HepG2 (cell line): Measurements from ENCODE around the gene ATG2B. TPM values are rescaled to one million over a fixed set of nuclear protein-coding genes. Genes with fewer than 3 reads are reported as not detected.

ENCODE experiments used
- ZNF572 ChIP-seq: sonication (generic); formaldehyde crosslinking; IDR thresholded peaks from 2 replicates; pipeline ENCODE4 v1.5.1; 2020; ENCODE audit warnings: mild to moderate bottlenecking, missing genetic modification reagents
- ZSCAN5A ChIP-seq: sonication (generic); formaldehyde crosslinking; IDR thresholded peaks from 2 replicates; pipeline ENCODE4 v1.8.0; 2022; ENCODE audit warnings: mild to moderate bottlenecking, missing genetic modification reagents, borderline replicate concordance
- polyA plus RNA-seq, 8 experiments: library from polyadenylated mRNA; depleted of rRNA in 3 of 8; stranded (reverse) in 7 of 8; unstranded in 1 of 8; fragments of >200 nt; fragmentation: Illumina TruSeq in 4 of 8; extraction: Trizol in 4 of 8; gene quantifications; 2 replicates each; pipeline versions ENCODE4 v1.2.1 to v1.2.3, GENCODE V29; 2011 to 2016; ENCODE audit warnings: low read depth in 4 of 8, missing spikeins in 1 of 8, mixed read lengths in 1 of 8; ENCODE audit not compliant: insufficient read depth in 1 of 8
- total RNA-seq, 5 experiments: library from RNA; depleted of rRNA; stranded (reverse); fragments of >200 nt; fragmentation: Illumina TruSeq; extraction: Trizol; gene quantifications; 2 replicates each; pipeline ENCODE4 v1.2.3, GENCODE V29; 2016; ENCODE audit warnings: low read depth in 1 of 5
- TF ChIP-seq, protein P1 (sequence below): sonication (generic); formaldehyde crosslinking; IDR thresholded peaks from 2 replicates; pipeline ENCODE4 v1.4.0; 2020; ENCODE audit warnings: missing genetic modification reagents
- TF ChIP-seq, protein P2 (sequence below): IDR thresholded peaks from 2 replicates; pipeline ENCODE4 v1.6.1; 2016; ENCODE audit warnings: mild to moderate bottlenecking

ATG2B gene
- total and polyA plus RNA-seq, 2 of the 13 experiments (the other 11 are each of a cell fraction or from before 2014, with no cell fraction given), result 7.4 to 7.5 TPM

DNA sequence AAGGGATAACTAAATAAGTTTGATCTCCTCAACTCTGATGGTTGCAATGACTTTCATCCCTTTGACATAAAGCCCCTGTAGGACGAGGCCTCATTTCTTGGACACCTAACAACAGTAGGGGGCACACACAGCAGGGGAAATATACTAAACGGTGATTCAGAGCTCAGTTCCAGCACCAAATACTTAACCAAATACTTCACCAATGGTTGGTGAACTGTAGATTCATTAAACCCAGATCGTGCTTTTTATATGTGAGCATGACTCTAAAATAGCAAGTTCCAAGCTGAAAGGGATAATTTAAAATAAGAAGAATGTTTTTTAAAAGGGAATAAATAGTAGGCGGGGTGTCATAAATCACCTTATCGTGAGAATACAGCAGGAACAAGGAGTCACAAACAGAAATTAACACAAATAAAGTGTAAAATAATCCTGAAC lies 53.2 kb downstream of the ATG2B start (continued):
- TF ChIP-seq, protein P1, sequence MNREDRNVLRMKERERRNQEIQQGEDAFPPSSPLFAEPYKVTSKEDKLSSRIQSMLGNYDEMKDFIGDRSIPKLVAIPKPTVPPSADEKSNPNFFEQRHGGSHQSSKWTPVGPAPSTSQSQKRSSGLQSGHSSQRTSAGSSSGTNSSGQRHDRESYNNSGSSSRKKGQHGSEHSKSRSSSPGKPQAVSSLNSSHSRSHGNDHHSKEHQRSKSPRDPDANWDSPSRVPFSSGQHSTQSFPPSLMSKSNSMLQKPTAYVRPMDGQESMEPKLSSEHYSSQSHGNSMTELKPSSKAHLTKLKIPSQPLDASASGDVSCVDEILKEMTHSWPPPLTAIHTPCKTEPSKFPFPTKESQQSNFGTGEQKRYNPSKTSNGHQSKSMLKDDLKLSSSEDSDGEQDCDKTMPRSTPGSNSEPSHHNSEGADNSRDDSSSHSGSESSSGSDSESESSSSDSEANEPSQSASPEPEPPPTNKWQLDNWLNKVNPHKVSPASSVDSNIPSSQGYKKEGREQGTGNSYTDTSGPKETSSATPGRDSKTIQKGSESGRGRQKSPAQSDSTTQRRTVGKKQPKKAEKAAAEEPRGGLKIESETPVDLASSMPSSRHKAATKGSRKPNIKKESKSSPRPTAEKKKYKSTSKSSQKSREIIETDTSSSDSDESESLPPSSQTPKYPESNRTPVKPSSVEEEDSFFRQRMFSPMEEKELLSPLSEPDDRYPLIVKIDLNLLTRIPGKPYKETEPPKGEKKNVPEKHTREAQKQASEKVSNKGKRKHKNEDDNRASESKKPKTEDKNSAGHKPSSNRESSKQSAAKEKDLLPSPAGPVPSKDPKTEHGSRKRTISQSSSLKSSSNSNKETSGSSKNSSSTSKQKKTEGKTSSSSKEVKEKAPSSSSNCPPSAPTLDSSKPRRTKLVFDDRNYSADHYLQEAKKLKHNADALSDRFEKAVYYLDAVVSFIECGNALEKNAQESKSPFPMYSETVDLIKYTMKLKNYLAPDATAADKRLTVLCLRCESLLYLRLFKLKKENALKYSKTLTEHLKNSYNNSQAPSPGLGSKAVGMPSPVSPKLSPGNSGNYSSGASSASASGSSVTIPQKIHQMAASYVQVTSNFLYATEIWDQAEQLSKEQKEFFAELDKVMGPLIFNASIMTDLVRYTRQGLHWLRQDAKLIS (CRISPR knock-in tag), result no peak
- TF ChIP-seq ZSCAN5A (CRISPR knock-in tag) (no peak), ZNF572 (CRISPR knock-in tag) (no peak)
- TF ChIP-seq, protein P2, sequence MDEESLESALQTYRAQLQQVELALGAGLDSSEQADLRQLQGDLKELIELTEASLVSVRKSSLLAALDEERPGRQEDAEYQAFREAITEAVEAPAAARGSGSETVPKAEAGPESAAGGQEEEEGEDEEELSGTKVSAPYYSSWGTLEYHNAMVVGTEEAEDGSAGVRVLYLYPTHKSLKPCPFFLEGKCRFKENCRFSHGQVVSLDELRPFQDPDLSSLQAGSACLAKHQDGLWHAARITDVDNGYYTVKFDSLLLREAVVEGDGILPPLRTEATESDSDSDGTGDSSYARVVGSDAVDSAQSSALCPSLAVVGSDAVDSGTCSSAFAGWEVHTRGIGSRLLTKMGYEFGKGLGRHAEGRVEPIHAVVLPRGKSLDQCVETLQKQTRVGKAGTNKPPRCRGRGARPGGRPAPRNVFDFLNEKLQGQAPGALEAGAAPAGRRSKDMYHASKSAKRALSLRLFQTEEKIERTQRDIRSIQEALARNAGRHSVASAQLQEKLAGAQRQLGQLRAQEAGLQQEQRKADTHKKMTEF (CRISPR knock-in tag), result no peak
- TF ChIP-seq, all 625 proteins: peak for 2
